Effector CD4-positive, alpha-beta T cell (primary cell): ENCODE results near the gene RGS7.
"Not testable (repeated sequence)": the region's sequence is repeated elsewhere in the genome, so short reads cannot be mapped to it uniquely, and the experiment has no call there.

Experiments used
- DNase-seq: peaks from one replicate; pipeline ENCODE4 v3.0.0-alpha.2; 2020

Gene RGS7

GRCh38 chr1:240763771-240764170 is 593.2 kb downstream of the RGS7 start:
- DNase-seq: no peak

GRCh38 chr1:240763095-240763494 is 593.9 kb downstream of the RGS7 start:
- not testable (repeated sequence) for DNase-seq

GRCh38 chr1:240762471-240762987 is 594.5 kb downstream of the RGS7 start:
- not testable (repeated sequence) for DNase-seq

- not testable (repeated sequence) for DNase-seq
These were observed 598.2 kb downstream of the RGS7 start for GRCh38 chr1:240758777-240759176.

GRCh38 chr1:240758296-240758695 is 598.7 kb downstream of the RGS7 start:
- DNase-seq: no peak

- DNase-seq: no peak
These were observed 609.1 kb downstream of the RGS7 start for GRCh38 chr1:240747907-240748306.

GRCh38 chr1:240743705-240744104 is 613.3 kb downstream of the RGS7 start:
- no peak for DNase-seq

GRCh38 chr1:240739754-240740153 is 617.3 kb downstream of the RGS7 start:
- DNase-seq: no peak

GRCh38 chr1:240739139-240739538 is 617.9 kb downstream of the RGS7 start:
- no peak for DNase-seq

GRCh38 chr1:240737766-240738265 is 619.2 kb downstream of the RGS7 start:
- no peak for DNase-seq

- no peak for DNase-seq
These were observed 619.7 kb downstream of the RGS7 start for GRCh38 chr1:240737298-240737697.

GRCh38 chr1:240734705-240735104 is 622.3 kb downstream of the RGS7 start:
- not testable (repeated sequence) for DNase-seq

- no peak for DNase-seq
These were observed 623.0 kb downstream of the RGS7 start for GRCh38 chr1:240734001-240734400.

GRCh38 chr1:240732390-240732789 is 624.6 kb downstream of the RGS7 start:
- DNase-seq: no peak
